ENCODE data around the gene DNAJB1. TPM values are rescaled to one million over a fixed set of nuclear protein-coding genes. Genes with fewer than 3 reads are reported as not detected.

DNAJB1 gene
- polyA plus RNA-seq, 1 donor (not counting 4 experiments of a cell fraction or from before 2014, with no cell fraction given) = 265 TPM

- no peaks in the 10 kb centered on the region for H3K4me1 ChIP-seq (ENCODE audit: control insufficient read depth, extremely low read depth, insufficient read depth, low read length)
- no peaks in the 10 kb centered on the region for H3K9me3 ChIP-seq (ENCODE audit: control insufficient read depth, low read depth, low read length)
- no peaks in the 10 kb centered on the region for H3K36me3 ChIP-seq (ENCODE audit: control insufficient read depth in 2 of 2, extremely low read depth in 1 of 2, insufficient read depth in 2 of 2, low read length in 2 of 2)
- no peaks in the 10 kb centered on the region for H3K9me1 ChIP-seq (ENCODE audit: control insufficient read depth, extremely low read depth, insufficient read depth, low read length)
- H3K4me3 ChIP-seq (ENCODE audit: control insufficient read depth in 2 of 3, extremely low read depth in 1 of 3, insufficient read depth in 2 of 3, low read depth in 1 of 3, low read length in 3 of 3) = no peak overlapping the region
- no peak for TF ChIP-seq EZH2 (IDR thresholded peaks at IDR 0.05; ENCODE audit: low read length)
- TF ChIP-seq, protein P1, sequence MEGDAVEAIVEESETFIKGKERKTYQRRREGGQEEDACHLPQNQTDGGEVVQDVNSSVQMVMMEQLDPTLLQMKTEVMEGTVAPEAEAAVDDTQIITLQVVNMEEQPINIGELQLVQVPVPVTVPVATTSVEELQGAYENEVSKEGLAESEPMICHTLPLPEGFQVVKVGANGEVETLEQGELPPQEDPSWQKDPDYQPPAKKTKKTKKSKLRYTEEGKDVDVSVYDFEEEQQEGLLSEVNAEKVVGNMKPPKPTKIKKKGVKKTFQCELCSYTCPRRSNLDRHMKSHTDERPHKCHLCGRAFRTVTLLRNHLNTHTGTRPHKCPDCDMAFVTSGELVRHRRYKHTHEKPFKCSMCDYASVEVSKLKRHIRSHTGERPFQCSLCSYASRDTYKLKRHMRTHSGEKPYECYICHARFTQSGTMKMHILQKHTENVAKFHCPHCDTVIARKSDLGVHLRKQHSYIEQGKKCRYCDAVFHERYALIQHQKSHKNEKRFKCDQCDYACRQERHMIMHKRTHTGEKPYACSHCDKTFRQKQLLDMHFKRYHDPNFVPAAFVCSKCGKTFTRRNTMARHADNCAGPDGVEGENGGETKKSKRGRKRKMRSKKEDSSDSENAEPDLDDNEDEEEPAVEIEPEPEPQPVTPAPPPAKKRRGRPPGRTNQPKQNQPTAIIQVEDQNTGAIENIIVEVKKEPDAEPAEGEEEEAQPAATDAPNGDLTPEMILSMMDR (optimal IDR thresholded peaks at IDR 0.05 in 1 of 3, IDR thresholded peaks at IDR 0.05 in 1 of 3, conservative IDR thresholded peaks at IDR 0.05 in 1 of 3; ENCODE audit: extremely low read depth in 1 of 3, insufficient read depth in 2 of 3, low read length in 3 of 3) = no peak
- H3K79me2 ChIP-seq (ENCODE audit: control insufficient read depth, insufficient read depth, low read length) = no peaks in the 10 kb centered on the region
- H2AFZ ChIP-seq (ENCODE audit: control insufficient read depth, low read length) = no peak overlapping the region
- no peak overlapping the region for H3K4me2 ChIP-seq (ENCODE audit: control insufficient read depth, extremely low read depth, insufficient read depth, low read depth, low read length)
- no peak overlapping the region for H3K9ac ChIP-seq (ENCODE audit: control insufficient read depth, extremely low read depth, insufficient read depth, low read length)
- DNase-seq (ENCODE audit: low read depth, low spot score) = no peak
- FAIRE-seq = no peak
- H3K27ac ChIP-seq (ENCODE audit: control insufficient read depth, insufficient read depth, low read length) = no peak overlapping the region
- H3K27me3 ChIP-seq (ENCODE audit: control insufficient read depth, extremely low read depth, insufficient read depth, low read length) = no peaks in the 10 kb centered on the region
- dilution Hi-C loops (cut with MboI; ENCODE audit: extremely low pct_ligation_motif_present, low sequenced_read_pairs) = no loop called here
- no peaks in the 10 kb centered on the region for H4K20me1 ChIP-seq (ENCODE audit: control insufficient read depth, extremely low read depth, insufficient read depth, low read length)
Observed at GRCh38 chr19:14467391-14467790, 50.8 kb downstream of the DNAJB1 start.

Small RNA genes within 50 kb of the gene (small RNA-seq; reads per million reads assigned to genes)
- 0 reads per million in 3 experiments for gene SNRPGP15 (ENCODE audit: insufficient read length in 3 of 3, low read depth in 3 of 3, low replicate concordance in 1 of 3)

Other genes with a start within 250 kb of the DNAJB1 start
- 14.1 to 25.1 TPM (median 22.8 TPM) in 3 replicates for gene ADGRE5, start 137.0 kb downstream of the DNAJB1 start, polyA plus RNA-seq
- gene DDX39A, start 99.1 kb downstream of the DNAJB1 start, polyA plus RNA-seq = 54.9 to 85.1 TPM (median 57.6 TPM) in 3 replicates
- gene PKN1, start 85.1 kb downstream of the DNAJB1 start, polyA plus RNA-seq = 0.62 to 1.1 TPM (median 0.79 TPM) in 3 replicates
- gene PTGER1, start 43.0 kb downstream of the DNAJB1 start, polyA plus RNA-seq = 0.05 TPM in 1 of 3 replicates, not detected in the others
- 147 to 254 TPM (median 166 TPM) in 3 replicates for gene GIPC1, start 22.3 kb downstream of the DNAJB1 start, polyA plus RNA-seq
- gene TECR, start 11.2 kb upstream of the DNAJB1 start, polyA plus RNA-seq = 79.7 to 169 TPM (median 92.3 TPM) in 3 replicates
- 122 to 267 TPM (median 146 TPM) in 3 replicates for gene NDUFB7, start 53.7 kb upstream of the DNAJB1 start, polyA plus RNA-seq
- 0.04 TPM in 1 of 3 replicates, not detected in the others for gene CLEC17A, start 64.7 kb upstream of the DNAJB1 start, polyA plus RNA-seq
- gene ADGRE3, start 156.4 kb upstream of the DNAJB1 start, polyA plus RNA-seq = not detected in 3 replicates
- 2.1 to 4.2 TPM (median 3.6 TPM) in 3 replicates for gene ZNF333, start 171.7 kb upstream of the DNAJB1 start, polyA plus RNA-seq

Data from keratinocyte (primary cell).